ENCODE measurements around the gene GDF11. TPM values are rescaled to one million over a fixed set of nuclear protein-coding genes. Genes with fewer than 3 reads are reported as not detected.

Gene GDF11
- total and polyA plus RNA-seq, 7 experiments from 2014 or later = 0.79 to 16.2 (median 6.9) TPM

DNA sequence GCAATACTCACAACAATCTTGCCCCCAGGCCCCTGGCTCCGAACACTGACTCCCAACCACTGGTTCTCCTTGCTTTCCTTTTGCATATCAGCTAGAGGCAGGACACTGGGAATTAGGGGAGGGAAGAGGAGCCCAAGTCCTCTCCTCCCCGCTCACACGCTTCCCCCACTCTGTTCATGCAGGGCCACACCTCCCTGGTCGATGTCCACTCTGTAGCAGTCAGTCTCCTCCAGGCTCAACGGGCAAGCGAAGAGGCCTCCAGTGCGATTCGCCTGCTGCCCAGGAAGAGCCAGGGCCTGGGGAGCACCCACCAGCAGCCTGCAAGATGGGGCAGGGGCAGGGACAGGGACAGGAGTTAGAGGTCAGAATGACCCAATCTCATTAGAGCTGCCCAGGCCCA, 40.1 kb upstream of the GDF11 start:
- no peak for ATAC-seq
- H3K4me1 ChIP-seq (ENCODE audit: control insufficient read depth in 2 of 2, insufficient read depth in 2 of 2, low read length in 2 of 2) = no peaks in the 10 kb centered on the region
- intact Hi-C loops (cut with micrococcal nuclease) = no loop called here
- no peaks in the 10 kb centered on the region for H3K9me3 ChIP-seq (ENCODE audit: control insufficient read depth in 2 of 3, low read length in 3 of 3)
- no peak overlapping the region for H3K4me3 Mint-ChIP-seq
- H3K4me1 Mint-ChIP-seq = peaks cover 4 to 8% (median 7%) of the 10 kb centered on the region in 7 donors
- H3K9me3 Mint-ChIP-seq = no peaks in the 10 kb centered on the region
- no peaks in the 10 kb centered on the region for H3K36me3 Mint-ChIP-seq
- no peak overlapping the region for H3K27ac Mint-ChIP-seq
- no peak for DNase-seq
- ChIA-PET POLR2A (no interaction called here), CTCF (no interaction called here)
- H3K27me3 Mint-ChIP-seq = peaks cover 0 to 30% (median 5%) of the 10 kb centered on the region in 5 donors
- H3K27ac ChIP-seq (ENCODE audit: low read depth, low read length) = no peak overlapping the region
- H3K4me3 ChIP-seq (ENCODE audit: low read length) = no peak overlapping the region
- H3K27me3 ChIP-seq (ENCODE audit: control insufficient read depth in 2 of 2, insufficient read depth in 2 of 2, low read length in 2 of 2) = no peaks in the 10 kb centered on the region
- no peaks in the 10 kb centered on the region for H3K36me3 ChIP-seq (ENCODE audit: control insufficient read depth in 2 of 3, insufficient read depth in 3 of 3, low read length in 3 of 3)

DNA sequence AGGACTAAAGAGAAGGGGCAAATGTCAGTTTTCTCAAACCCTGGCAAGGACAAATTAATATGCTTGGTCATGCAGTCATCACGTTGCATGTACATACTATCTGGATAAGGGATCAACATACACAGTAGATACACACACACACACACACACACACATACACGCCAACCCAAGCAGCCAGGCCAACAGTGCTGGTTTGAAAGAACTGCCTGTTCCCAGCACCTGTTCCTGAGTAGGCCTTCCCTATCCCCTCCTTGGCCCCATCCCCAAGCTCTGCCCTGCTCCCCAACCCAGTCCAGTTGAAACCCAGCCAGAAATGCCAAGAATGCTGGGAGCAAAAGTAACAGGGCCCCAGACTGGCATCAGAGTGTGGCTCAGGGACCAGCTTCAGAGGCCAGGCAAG, 39.6 kb upstream of the GDF11 start:
- Histone ChIP-seq H3K36me3 (ENCODE audit: control insufficient read depth in 2 of 3, insufficient read depth in 3 of 3, low read length in 3 of 3) (no peaks in the 10 kb centered on the region), H3K27me3 (ENCODE audit: control insufficient read depth in 2 of 2, insufficient read depth in 2 of 2, low read length in 2 of 2) (no peaks in the 10 kb centered on the region), H3K4me1 (ENCODE audit: control insufficient read depth in 2 of 2, insufficient read depth in 2 of 2, low read length in 2 of 2) (peaks cover 2% of the 10 kb centered on the region in 2 donors), H3K9me3 (ENCODE audit: control insufficient read depth in 2 of 3, low read length in 3 of 3) (no peaks in the 10 kb centered on the region), H3K4me3 (ENCODE audit: low read length) (no peak overlapping the region), H3K27ac (ENCODE audit: low read depth, low read length) (no peak overlapping the region)
- ChIA-PET POLR2A (no interaction called here), CTCF (no interaction called here)
- Mint-ChIP-seq H3K4me1 (peaks cover 7 to 12% (median 11%) of the 10 kb centered on the region in 7 donors), H3K9me3 (no peaks in the 10 kb centered on the region), H3K27me3 (peaks cover 0 to 34% (median 9%) of the 10 kb centered on the region in 5 donors), H3K36me3 (no peaks in the 10 kb centered on the region), H3K27ac (no peak overlapping the region), H3K4me3 (no peak overlapping the region)
- ATAC-seq (no peak), DNase-seq (no peak)
- intact Hi-C loops (cut with micrococcal nuclease) = no loop called here

DNA sequence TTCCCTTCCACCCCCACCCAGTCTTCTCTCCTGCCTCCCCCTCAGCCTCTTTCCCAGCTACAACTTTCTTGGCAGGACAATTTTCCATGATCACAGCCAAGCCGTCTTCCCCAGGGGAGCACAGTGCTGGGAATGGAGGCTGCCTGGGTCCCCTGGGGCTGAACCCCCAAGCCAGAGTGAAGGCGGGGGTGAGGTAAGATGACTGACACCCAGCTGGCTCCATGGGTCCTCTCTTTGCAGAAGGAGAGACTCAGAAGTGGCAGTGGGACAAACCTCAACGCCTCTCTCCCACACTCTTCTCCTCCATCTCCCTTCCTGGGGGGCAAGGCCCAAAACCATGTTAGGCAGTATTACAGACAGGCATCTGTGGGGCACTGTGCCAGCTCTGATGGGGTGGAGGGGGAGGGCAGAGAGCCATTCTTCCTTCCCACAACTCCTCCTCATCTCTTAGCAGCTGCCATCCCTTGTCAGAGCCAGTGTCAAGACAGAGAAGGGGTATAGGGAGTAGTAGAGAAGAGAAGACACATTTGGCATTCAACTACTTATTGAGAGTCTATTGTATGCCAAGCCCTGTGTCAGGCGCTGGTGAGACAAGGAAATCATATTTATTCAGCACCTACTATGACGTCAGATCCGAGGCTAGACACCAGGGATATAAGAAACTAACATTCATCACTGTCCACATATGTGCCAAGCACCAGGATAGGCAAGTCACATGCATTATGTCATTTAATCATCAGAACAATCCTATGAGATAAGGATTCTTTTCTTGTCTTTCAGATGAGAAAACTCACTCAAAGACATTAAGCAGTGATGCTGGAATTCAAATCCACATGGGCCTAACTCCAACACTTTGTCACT, 38.8 kb upstream of the GDF11 start:
- H3K4me3 Mint-ChIP-seq = no peak overlapping the region
- Histone ChIP-seq H3K9me3 (ENCODE audit: control insufficient read depth in 2 of 3, low read length in 3 of 3) (no peaks in the 10 kb centered on the region), H3K27ac (ENCODE audit: low read depth, low read length) (no peak overlapping the region), H3K4me1 (ENCODE audit: control insufficient read depth in 2 of 2, insufficient read depth in 2 of 2, low read length in 2 of 2) (peaks cover 4 to 7% of the 10 kb centered on the region in 2 donors), H3K4me3 (ENCODE audit: low read length) (no peak overlapping the region), H3K27me3 (ENCODE audit: control insufficient read depth in 2 of 2, insufficient read depth in 2 of 2, low read length in 2 of 2) (no peaks in the 10 kb centered on the region), H3K36me3 (ENCODE audit: control insufficient read depth in 2 of 3, insufficient read depth in 3 of 3, low read length in 3 of 3) (no peaks in the 10 kb centered on the region)
- no peaks in the 10 kb centered on the region for H3K9me3 Mint-ChIP-seq
- intact Hi-C loops (cut with micrococcal nuclease) = no loop called here
- CTCF ChIA-PET = no interaction called here
- H3K27me3 Mint-ChIP-seq = peaks cover 0 to 43% (median 16%) of the 10 kb centered on the region in 5 donors
- H3K4me1 Mint-ChIP-seq = peaks cover 16 to 20% (median 19%) of the 10 kb centered on the region in 7 donors
- no peak for ATAC-seq
- H3K36me3 Mint-ChIP-seq = no peaks in the 10 kb centered on the region
- H3K27ac Mint-ChIP-seq = no peak overlapping the region
- POLR2A ChIA-PET = no interaction called here
- DNase-seq = no peak

DNA sequence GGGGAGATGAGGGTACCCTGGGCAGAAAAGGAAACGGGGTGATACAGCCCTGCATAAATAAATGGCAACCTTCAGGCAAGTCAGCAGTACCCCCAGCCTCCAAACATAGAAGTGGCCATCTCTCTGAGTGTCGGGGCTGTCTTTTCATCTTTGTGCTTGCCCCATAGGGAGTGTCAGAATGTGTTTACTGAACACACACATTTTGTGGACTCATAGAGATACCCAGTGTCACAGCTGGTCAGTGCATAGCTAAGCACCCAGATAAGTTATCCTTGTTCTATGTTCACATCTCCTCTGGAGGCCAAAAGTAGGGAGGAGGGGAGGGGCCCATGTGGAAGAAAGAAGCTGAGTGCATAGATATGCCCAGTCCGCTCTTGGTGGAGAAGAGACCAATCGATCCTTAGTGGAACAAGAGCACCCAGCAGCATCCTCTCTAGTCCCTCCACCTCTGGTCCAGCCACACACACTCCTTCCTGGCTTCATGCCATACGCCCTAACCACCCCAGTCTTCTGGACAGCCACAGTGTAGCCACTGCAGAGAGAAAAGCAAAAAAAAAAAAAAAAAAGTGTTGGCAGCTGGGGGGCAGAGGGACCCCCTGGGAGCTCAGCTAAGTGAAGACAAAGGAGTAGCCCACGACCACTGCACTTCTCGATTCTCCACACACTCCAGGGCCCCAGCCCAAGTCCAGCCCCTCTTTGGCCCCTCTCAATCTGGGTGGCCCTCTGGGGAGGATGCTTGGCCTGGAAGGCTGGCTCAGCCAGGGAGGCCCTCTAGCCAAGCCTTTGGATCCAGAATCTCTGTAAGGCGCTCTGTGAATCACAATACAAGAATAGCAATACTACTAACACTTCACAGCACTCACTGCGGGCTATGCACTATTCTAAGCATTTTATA, 37.9 kb upstream of the GDF11 start:
- no peaks in the 10 kb centered on the region for H3K36me3 Mint-ChIP-seq
- DNase-seq (no peak), ATAC-seq (no peak)
- no peak overlapping the region for H3K27ac Mint-ChIP-seq
- ChIA-PET CTCF (no interaction called here), POLR2A (interaction anchor here (1.5 to 2.2 kb wide), 2 partner anchors 11 to 12 kb away, joined by 4 to 11 read pairs; partner anchors contain the start of gene BLOC1S1)
- no peaks in the 10 kb centered on the region for H3K9me3 Mint-ChIP-seq
- peaks cover 0 to 51% (median 25%) of the 10 kb centered on the region in 5 donors for H3K27me3 Mint-ChIP-seq
- no peaks in the 10 kb centered on the region for H3K36me3 ChIP-seq (ENCODE audit: control insufficient read depth in 2 of 3, insufficient read depth in 3 of 3, low read length in 3 of 3)
- no peak overlapping the region for H3K4me3 ChIP-seq (ENCODE audit: low read length)
- H3K9me3 ChIP-seq (ENCODE audit: control insufficient read depth in 2 of 3, low read length in 3 of 3) = no peaks in the 10 kb centered on the region
- no peaks in the 10 kb centered on the region for H3K27me3 ChIP-seq (ENCODE audit: control insufficient read depth in 2 of 2, insufficient read depth in 2 of 2, low read length in 2 of 2)
- peaks cover 13 to 23% (median 20%) of the 10 kb centered on the region in 7 donors for H3K4me1 Mint-ChIP-seq
- peak overlapping the region in 1 of 10 donors; percentile 29 for H3K4me3 Mint-ChIP-seq
- H3K27ac ChIP-seq (ENCODE audit: low read depth, low read length) = no peak overlapping the region
- intact Hi-C loops (cut with micrococcal nuclease) = loop anchor here in 1 of 2 donors (5.0 kb wide), 1 partner anchor 58 kb away; no protein-coding TSS in a partner anchor
- H3K4me1 ChIP-seq (ENCODE audit: control insufficient read depth in 2 of 2, insufficient read depth in 2 of 2, low read length in 2 of 2) = peaks cover 4 to 7% of the 10 kb centered on the region in 2 donors

DNA sequence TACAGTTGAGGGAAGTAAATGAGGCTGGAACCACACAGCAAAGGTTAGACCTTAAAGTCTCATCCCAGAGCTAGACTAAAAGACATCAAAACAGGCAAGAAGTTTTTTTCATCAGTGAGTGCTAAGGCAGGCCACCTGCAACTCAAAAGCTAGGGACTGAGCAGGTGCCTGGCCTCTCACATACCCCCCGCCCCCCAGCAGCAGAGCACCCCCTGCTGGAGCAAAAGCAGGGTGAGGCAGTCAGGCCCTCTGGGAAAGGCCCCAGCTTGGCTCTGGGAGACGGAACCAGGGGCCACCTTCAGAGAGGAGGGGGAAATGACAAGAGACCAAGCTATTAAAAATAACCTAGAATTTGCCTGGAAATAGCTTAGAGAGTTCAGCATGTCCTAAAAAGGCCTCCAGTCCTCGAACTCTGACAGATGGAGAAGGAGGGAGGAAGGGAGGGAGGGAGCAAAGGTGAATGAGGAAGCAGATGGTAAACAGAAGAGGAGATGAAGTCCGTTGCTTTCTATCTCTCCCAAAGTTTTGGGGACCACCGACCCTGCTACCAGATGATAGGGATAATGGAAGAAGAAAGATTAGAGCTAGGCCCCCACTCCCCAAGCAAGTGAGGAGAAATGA, 37.0 kb upstream of the GDF11 start:
- no peaks in the 10 kb centered on the region for H3K36me3 ChIP-seq (ENCODE audit: control insufficient read depth in 2 of 3, insufficient read depth in 3 of 3, low read length in 3 of 3)
- ATAC-seq = no peak
- H3K4me3 Mint-ChIP-seq = peak overlapping the region in 4 of 10 donors; percentile 29 to 68 (median 43)
- no peaks in the 10 kb centered on the region for H3K9me3 ChIP-seq (ENCODE audit: control insufficient read depth in 2 of 3, low read length in 3 of 3)
- POLR2A ChIA-PET = interaction anchor here (1.5 to 2.2 kb wide), 2 partner anchors 10 to 11 kb away, joined by 4 to 11 read pairs; partner anchors contain the start of gene BLOC1S1
- H3K36me3 Mint-ChIP-seq = no peaks in the 10 kb centered on the region
- H3K4me1 Mint-ChIP-seq = peaks cover 13 to 23% (median 20%) of the 10 kb centered on the region in 7 donors
- H3K4me1 ChIP-seq (ENCODE audit: control insufficient read depth in 2 of 2, insufficient read depth in 2 of 2, low read length in 2 of 2) = peaks cover 4 to 7% of the 10 kb centered on the region in 2 donors
- no peak for DNase-seq
- no peak overlapping the region for H3K27ac Mint-ChIP-seq
- intact Hi-C loops (cut with micrococcal nuclease) = loop anchor here in 1 of 2 donors (5.0 kb wide), 1 partner anchor 59 kb away; no protein-coding TSS in a partner anchor
- H3K27ac ChIP-seq (ENCODE audit: low read depth, low read length) = no peak overlapping the region
- H3K27me3 ChIP-seq (ENCODE audit: control insufficient read depth in 2 of 2, insufficient read depth in 2 of 2, low read length in 2 of 2) = no peaks in the 10 kb centered on the region
- H3K9me3 Mint-ChIP-seq = no peaks in the 10 kb centered on the region
- no peak overlapping the region for H3K4me3 ChIP-seq (ENCODE audit: low read length)
- CTCF ChIA-PET = no interaction called here
- peaks cover 0 to 58% (median 25%) of the 10 kb centered on the region in 5 donors for H3K27me3 Mint-ChIP-seq

DNA sequence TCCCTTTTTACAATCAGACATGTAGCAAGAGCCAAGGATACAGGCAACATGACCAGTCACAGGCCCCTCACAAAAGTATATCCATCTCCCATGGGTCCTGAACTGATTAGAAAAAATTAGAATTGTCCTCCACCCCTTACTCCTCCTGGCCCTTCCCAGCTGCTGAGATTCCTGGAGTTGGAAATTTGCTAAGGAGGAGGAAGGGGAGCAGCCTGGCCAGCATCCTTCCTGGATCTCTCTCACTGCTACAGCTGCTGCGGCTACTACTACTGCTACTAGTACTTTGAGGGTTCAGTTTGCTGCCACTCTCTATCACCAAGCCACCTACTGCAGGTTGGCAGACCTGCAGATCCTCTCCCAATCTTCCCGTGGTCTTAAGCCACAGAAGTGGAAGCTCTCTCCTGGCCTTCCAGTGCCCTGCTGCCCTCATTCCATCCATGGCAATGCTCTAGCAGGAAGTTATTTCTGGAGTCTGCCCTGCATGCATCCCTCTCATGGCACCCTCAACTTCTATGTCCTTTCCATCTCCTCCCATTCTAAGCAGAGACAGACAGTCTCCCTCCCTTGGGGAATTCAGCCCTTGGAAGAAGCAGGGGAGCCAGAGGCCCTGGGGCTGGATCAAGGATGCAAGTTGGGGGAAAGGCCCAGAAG, 36.2 kb upstream of the GDF11 start:
- H3K4me3 Mint-ChIP-seq = peak overlapping the region; percentile 55 to 92 (median 81)
- peaks cover 0 to 61% (median 25%) of the 10 kb centered on the region in 5 donors for H3K27me3 Mint-ChIP-seq
- no peak overlapping the region for H3K4me3 ChIP-seq (ENCODE audit: low read length)
- peaks cover 13 to 23% (median 20%) of the 10 kb centered on the region in 7 donors for H3K4me1 Mint-ChIP-seq
- ATAC-seq (no peak), DNase-seq (no peak)
- no peaks in the 10 kb centered on the region for H3K9me3 Mint-ChIP-seq
- peaks cover 4 to 7% of the 10 kb centered on the region in 2 donors for H3K4me1 ChIP-seq (ENCODE audit: control insufficient read depth in 2 of 2, insufficient read depth in 2 of 2, low read length in 2 of 2)
- intact Hi-C loops (cut with micrococcal nuclease) = loop anchor here in 1 of 2 donors (5.0 kb wide), 1 partner anchor 59 kb away; no protein-coding TSS in a partner anchor
- no peak overlapping the region for H3K27ac ChIP-seq (ENCODE audit: low read depth, low read length)
- POLR2A ChIA-PET = interaction anchor here (1.5 to 2.2 kb wide), 2 partner anchors 9 to 11 kb away, joined by 4 to 11 read pairs; partner anchors contain the start of gene BLOC1S1
- CTCF ChIA-PET = no interaction called here
- peak overlapping the region in 3 of 9 donors; percentile 25 to 63 (median 59) for H3K27ac Mint-ChIP-seq
- H3K36me3 ChIP-seq (ENCODE audit: control insufficient read depth in 2 of 3, insufficient read depth in 3 of 3, low read length in 3 of 3) = no peaks in the 10 kb centered on the region
- H3K9me3 ChIP-seq (ENCODE audit: control insufficient read depth in 2 of 3, low read length in 3 of 3) = no peaks in the 10 kb centered on the region
- no peaks in the 10 kb centered on the region for H3K36me3 Mint-ChIP-seq
- H3K27me3 ChIP-seq (ENCODE audit: control insufficient read depth in 2 of 2, insufficient read depth in 2 of 2, low read length in 2 of 2) = no peaks in the 10 kb centered on the region

All from naive thymus-derived CD4-positive, alpha-beta T cell (primary cell).